ENCODE results near the gene FTO.

The FTO gene

GRCh38 chr16:53787423-53787822 is 83.5 kb downstream of the FTO start:
- no peak for DNase-seq

GRCh38 chr16:53789137-53789536 is 85.2 kb downstream of the FTO start:
- DNase-seq: no peak

GRCh38 chr16:53792161-53792951 is 88.4 kb downstream of the FTO start:
- DNase-seq: no peak

GRCh38 chr16:53803451-53803850 is 99.5 kb downstream of the FTO start:
- no peak for DNase-seq

GRCh38 chr16:53803998-53804397 is 100.0 kb downstream of the FTO start:
- no peak for DNase-seq

GRCh38 chr16:53804467-53804866 is 100.5 kb downstream of the FTO start:
- DNase-seq: no peak

- DNase-seq: no peak
Measured at GRCh38 chr16:53805113-53805512, 101.2 kb downstream of the FTO start.

- no peak for DNase-seq
Measured at GRCh38 chr16:53805752-53806151, 101.8 kb downstream of the FTO start.

GRCh38 chr16:53809088-53809932 is 105.4 kb downstream of the FTO start:
- no peak for DNase-seq

- no peak for DNase-seq
Measured at GRCh38 chr16:53812914-53813313, 109.0 kb downstream of the FTO start.

- DNase-seq: no peak
Measured at GRCh38 chr16:53814801-53815200, 110.8 kb downstream of the FTO start.

- no peak for DNase-seq
Measured at GRCh38 chr16:53816211-53816836, 112.4 kb downstream of the FTO start.

GRCh38 chr16:53817117-53817755 is 113.3 kb downstream of the FTO start:
- DNase-seq: no peak

GRCh38 chr16:53817812-53818550 is 114.0 kb downstream of the FTO start:
- DNase-seq: no peak

- no peak for DNase-seq
Measured at GRCh38 chr16:53821487-53821886, 117.5 kb downstream of the FTO start.

GRCh38 chr16:53821957-53822625 is 118.1 kb downstream of the FTO start:
- DNase-seq: no peak

GRCh38 chr16:53822936-53823529 is 119.1 kb downstream of the FTO start:
- DNase-seq: peak; percentile 8

GRCh38 chr16:53826658-53827057 is 122.7 kb downstream of the FTO start:
- no peak for DNase-seq

GRCh38 chr16:53827741-53828140 is 123.8 kb downstream of the FTO start:
- DNase-seq: no peak

GRCh38 chr16:53829186-53829747 is 125.3 kb downstream of the FTO start:
- no peak for DNase-seq

- DNase-seq: no peak
Measured at GRCh38 chr16:53832896-53833544, 129.1 kb downstream of the FTO start.

Measured in NCI-H187 treated with DMSO at 0.1 percent for 48 hours (cell line).